RWPE2 (cell line): ENCODE data around the gene HTT-AS.

ENCODE experiments used
- ATAC-seq: fragments of 200-7000 bp; cut with Tn5 transposase; 3 replicates; pipeline ENCODE4 v1.9.1; 2021; ENCODE audit warnings: low read depth
- DNase-seq: peaks from one replicate; pipeline ENCODE4 v3.0.0-alpha.2; 2020; ENCODE audit warnings: low spot score
- H3K27ac ChIP-seq: fragments of 450-650 bp; 2 replicates; pipeline ENCODE4 v1.5.1; 2017; ENCODE audit warnings: mild to moderate bottlenecking; ENCODE audit not compliant: poor library complexity, severe bottlenecking
- H3K27me3 ChIP-seq: fragments of 250-450 bp; sonication (Bioruptor Pico); 2 replicates; pipeline ENCODE4 v1.5.1; 2021; ENCODE audit warnings: mild to moderate bottlenecking, moderate library complexity; ENCODE audit not compliant: insufficient read depth, poor library complexity, severe bottlenecking
- H3K36me3 ChIP-seq: fragments of 250-450 bp; sonication (Bioruptor Pico); 2 replicates; pipeline ENCODE4 v1.5.1; 2020; ENCODE audit warnings: low read depth, mild to moderate bottlenecking, moderate library complexity
- H3K4me1 ChIP-seq: fragments of 250-450 bp; sonication (Bioruptor Pico); 2 replicates; pipeline ENCODE4 v1.5.1; 2021; ENCODE audit warnings: mild to moderate bottlenecking, moderate library complexity; ENCODE audit not compliant: insufficient read depth, poor library complexity, severe bottlenecking
- H3K4me3 ChIP-seq: fragments of 250-450 bp; sonication (Bioruptor Pico); 2 replicates; pipeline ENCODE4 v1.5.1; 2021; ENCODE audit warnings: mild to moderate bottlenecking, moderate library complexity; ENCODE audit not compliant: severe bottlenecking
- H3K9me3 ChIP-seq: fragments of 250-450 bp; sonication (Bioruptor Pico); 2 replicates; pipeline ENCODE4 v1.5.1; 2021; ENCODE audit warnings: mild to moderate bottlenecking, moderate library complexity; ENCODE audit not compliant: severe bottlenecking
- TF ChIP-seq, protein P1 (sequence below): fragments of 450-650 bp; IDR thresholded peaks from one replicate; pipeline ENCODE4 v1.5.1; 2017; ENCODE audit warnings: mild to moderate bottlenecking, moderate library complexity; ENCODE audit not compliant: poor library complexity, severe bottlenecking

Gene HTT-AS

DNA sequence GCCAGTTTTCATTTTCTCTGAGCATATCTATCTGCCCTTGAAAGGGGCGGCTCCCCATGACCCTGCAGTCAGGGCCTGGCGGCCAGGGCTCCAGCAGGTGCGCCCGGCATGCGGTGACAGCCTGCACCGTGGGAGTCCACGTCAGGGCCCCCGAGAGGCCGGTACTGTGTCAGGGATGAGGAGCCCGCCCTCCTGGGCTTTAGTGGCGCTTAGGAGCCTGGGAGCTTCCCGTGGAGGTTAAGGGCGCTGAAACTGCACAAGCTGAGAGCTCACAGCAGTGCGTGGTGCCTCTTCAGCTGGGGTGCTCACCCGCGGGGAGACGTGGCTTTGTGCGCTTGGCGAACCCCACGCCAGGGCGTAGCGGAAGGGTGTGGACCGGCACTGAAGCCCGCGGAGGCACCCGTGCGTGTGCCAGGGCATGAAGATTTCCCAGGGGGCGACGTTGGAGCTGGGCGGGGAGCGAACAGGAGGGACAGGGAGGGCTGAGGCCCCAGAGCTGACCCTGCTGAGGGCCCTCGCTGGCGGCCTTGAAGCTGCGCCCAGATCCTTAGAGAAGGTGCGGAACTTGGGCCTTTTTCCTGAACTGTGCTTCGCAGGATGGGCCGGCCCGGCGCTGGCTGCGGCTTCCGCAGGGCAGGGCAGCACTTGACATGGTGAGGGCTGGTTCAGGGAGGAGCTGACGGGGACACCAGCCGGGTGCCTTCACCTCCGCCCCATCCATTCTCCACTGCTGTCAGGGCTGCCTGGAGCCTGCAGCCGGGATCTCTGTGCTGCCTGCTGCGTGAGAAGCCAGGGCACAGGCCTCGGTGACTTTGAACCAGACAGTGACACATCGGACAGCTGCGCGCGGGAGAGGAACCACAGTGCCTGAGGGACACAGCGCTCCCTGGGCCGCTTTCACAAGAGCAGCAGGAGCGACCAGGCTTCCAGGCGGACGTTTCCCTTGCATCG, 32.9 kb downstream of the HTT-AS start:
- H3K4me3 ChIP-seq, result no peak overlapping the region
- no peaks in the 10 kb centered on the region for H3K4me1 ChIP-seq
- no peaks in the 10 kb centered on the region for H3K36me3 ChIP-seq
- no peaks in the 10 kb centered on the region for H3K9me3 ChIP-seq
- H3K27me3 ChIP-seq, result no peaks in the 10 kb centered on the region
- DNase-seq (no peak), ATAC-seq (peak; percentile 43; the same call in 2 of the 3 replicates)
- no peak overlapping the region for H3K27ac ChIP-seq
- TF ChIP-seq, protein P1, sequence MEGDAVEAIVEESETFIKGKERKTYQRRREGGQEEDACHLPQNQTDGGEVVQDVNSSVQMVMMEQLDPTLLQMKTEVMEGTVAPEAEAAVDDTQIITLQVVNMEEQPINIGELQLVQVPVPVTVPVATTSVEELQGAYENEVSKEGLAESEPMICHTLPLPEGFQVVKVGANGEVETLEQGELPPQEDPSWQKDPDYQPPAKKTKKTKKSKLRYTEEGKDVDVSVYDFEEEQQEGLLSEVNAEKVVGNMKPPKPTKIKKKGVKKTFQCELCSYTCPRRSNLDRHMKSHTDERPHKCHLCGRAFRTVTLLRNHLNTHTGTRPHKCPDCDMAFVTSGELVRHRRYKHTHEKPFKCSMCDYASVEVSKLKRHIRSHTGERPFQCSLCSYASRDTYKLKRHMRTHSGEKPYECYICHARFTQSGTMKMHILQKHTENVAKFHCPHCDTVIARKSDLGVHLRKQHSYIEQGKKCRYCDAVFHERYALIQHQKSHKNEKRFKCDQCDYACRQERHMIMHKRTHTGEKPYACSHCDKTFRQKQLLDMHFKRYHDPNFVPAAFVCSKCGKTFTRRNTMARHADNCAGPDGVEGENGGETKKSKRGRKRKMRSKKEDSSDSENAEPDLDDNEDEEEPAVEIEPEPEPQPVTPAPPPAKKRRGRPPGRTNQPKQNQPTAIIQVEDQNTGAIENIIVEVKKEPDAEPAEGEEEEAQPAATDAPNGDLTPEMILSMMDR, result no peak

DNA sequence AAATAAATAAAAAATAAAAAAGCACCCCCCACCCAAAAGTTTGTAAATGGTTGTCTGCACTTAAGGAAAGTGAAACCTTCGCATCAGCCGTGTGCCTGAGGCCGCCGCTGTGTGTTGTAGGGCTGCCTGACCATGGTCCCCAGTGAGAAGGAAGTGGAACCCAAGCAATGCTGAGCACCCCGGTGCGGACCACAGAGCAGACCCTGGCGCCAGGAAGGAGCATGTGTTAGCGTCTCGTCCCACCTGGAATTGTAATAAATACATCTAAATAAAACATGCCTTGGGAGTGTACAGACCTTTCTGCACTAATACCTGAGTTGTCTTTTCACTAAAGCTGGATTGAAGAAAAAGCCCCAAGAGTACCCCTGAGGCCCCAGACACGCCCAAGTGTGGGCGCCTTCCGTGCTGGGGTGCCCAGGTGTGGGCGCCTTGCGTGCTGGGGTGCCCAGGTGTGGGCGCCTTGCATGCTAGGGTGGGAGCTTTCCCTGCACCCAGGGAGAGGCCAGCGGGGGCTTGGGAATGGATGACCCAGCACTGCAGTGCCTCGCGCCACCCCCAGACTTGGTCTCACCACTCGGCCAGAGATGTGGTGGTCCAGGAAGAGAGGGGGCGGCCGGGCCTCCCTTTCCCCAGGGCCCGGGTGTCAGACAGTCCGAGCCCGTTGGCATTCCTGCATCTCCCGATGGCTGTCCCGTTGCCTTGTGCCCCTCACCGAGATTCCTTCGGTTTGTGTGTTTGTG, 33.7 kb downstream of the HTT-AS start:
- ATAC-seq, result no peak

DNA sequence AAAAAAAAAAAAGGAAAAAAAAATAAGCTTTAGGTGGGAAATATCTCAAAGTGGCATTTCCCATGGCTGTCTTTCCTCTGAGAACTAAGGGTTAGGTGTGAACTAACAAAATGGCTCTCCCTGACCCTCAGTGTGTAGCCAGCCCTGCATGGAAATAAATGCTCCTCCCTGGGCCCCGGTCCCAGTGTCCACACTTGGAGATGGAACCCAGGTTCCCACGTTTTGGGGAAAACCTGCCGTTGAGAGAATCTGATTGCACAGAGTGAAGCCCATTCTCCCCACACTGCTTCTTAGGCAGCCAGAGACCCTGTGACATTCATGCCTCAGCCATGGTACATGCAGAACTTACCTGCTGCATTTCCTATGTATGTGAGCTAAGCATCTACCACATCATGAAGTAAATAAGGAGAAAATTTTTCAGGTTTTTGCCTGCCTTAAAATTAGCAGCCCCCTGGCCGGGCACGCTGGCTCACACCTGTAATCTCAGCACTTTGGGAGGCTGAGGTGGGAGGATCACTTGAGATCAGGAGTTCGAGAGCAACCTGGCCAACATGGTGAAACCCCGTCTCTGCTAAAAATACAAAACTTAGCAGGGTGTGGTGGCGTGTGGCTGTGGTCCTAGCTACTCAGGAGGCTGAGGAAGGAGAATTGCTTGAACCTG, 34.5 kb downstream of the HTT-AS start:
- ATAC-seq, result no peak
- Histone ChIP-seq H3K4me3 (no peak overlapping the region), H3K9me3 (no peaks in the 10 kb centered on the region), H3K27ac (no peak overlapping the region), H3K27me3 (no peaks in the 10 kb centered on the region), H3K4me1 (no peaks in the 10 kb centered on the region), H3K36me3 (no peaks in the 10 kb centered on the region)
- TF ChIP-seq, protein P1, result no peak
- DNase-seq, result no peak

More for the DNA sequence above, 33.7 kb downstream of the HTT-AS start:
- Histone ChIP-seq H3K4me3 (no peak overlapping the region), H3K4me1 (no peaks in the 10 kb centered on the region), H3K9me3 (no peaks in the 10 kb centered on the region), H3K27me3 (no peaks in the 10 kb centered on the region), H3K27ac (no peak overlapping the region), H3K36me3 (no peaks in the 10 kb centered on the region)
- no peak for DNase-seq
- TF ChIP-seq, protein P1, result no peak

DNA sequence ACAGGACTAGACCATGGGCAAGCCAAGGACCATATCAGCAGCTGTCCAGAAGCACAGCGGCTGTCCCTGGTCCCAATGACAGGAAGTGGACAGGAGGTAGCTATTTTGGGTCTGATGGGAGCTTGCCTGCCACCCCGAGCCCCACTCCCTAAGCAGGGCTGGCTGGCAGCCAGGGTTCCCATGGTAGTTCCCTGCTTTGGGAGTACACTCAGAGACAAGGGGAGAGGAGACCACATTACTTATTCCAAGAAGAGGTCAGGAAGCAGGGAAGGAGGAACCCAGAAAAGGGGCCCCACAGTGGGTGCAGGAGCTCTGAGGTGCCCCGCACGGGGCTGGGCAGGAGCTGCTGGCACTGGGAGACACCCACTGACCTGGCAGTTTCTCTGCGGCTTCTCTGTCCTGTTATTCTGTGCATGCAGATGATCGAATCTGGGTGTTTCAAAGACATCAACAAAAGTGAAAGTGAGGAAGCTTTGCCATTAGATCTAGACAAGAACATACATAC, 36.3 kb downstream of the HTT-AS start:
- no peaks in the 10 kb centered on the region for H3K4me1 ChIP-seq
- H3K4me3 ChIP-seq, result no peak overlapping the region
- H3K36me3 ChIP-seq, result no peaks in the 10 kb centered on the region
- DNase-seq (no peak), ATAC-seq (no peak)
- no peak overlapping the region for H3K27ac ChIP-seq
- no peaks in the 10 kb centered on the region for H3K27me3 ChIP-seq
- no peaks in the 10 kb centered on the region for H3K9me3 ChIP-seq
- TF ChIP-seq, protein P1, result no peak
